GM12878 (cell line): ENCODE data around the gene RSAD2. TPM values are rescaled to one million over a fixed set of nuclear protein-coding genes. Genes with fewer than 3 reads are reported as not detected.
A peak's percentile ranks its signal among the peaks of the same experiment; 100 is the strongest.

Experiments
- ATAC-seq: fragments of 200-7000 bp; cut with Tn5 transposase; 3 replicates; pipeline ENCODE4 v1.9.1; 2020; ENCODE audit warnings: mild to moderate bottlenecking, moderate library complexity
- BruUV-seq: library from RNA; stranded (reverse); fragments of 400-500 nt; replicated peaks from 2 replicates; lab custom pipeline; 2021; lab: Mats Ljungman, UMichigan
- CTCF ChIA-PET: fragments of 300-600 bp; sonication (Branson Sonifier 250); formaldehyde crosslinking; extraction: SDS; loops from one replicate; lab custom pipeline; 2021; ENCODE audit warnings: inconsistent platforms; lab: Yijun Ruan, JAX
- POLR2A ChIA-PET: fragments of 350-600 bp; formaldehyde crosslinking; extraction: SDS; loops from one replicate; lab custom pipeline; 2021; ENCODE audit warnings: inconsistent platforms; lab: Charles Lee
- RAD21 ChIA-PET: fragments of 300-600 bp; sonication (Branson Sonifier 250); formaldehyde crosslinking; loops from one replicate; lab custom pipeline; 2023; ENCODE audit warnings: antibody characterized with exemption; ENCODE audit not compliant: unreplicated experiment; lab: Charles Lee
- SMC1A ChIA-PET: fragments of 300-600 bp; sonication (Branson Sonifier 250); formaldehyde crosslinking; loops from one replicate; lab custom pipeline; 2023; ENCODE audit not compliant: unreplicated experiment, uncharacterized antibody; lab: Charles Lee
- DNase-seq: peaks from one replicate; pipeline ENCODE4 v3.0.0-alpha.2; 2011; ENCODE audit warnings: low read depth, low spot score
- FAIRE-seq: peaks from 3 replicates; lab custom pipeline; 2011; peaks lifted over from hg19 to GRCh38; lab: Jason Lieb, UNC
- H2AFZ ChIP-seq: 2 replicates; pipeline ENCODE4 v1.6.0; 2011; ENCODE audit warnings: low read depth, low read length, control low read depth; ENCODE audit not compliant: control insufficient read depth
- H3K27ac ChIP-seq: 2 replicates; pipeline ENCODE4 v1.5.1; 2011; ENCODE audit warnings: control low read depth; ENCODE audit not compliant: control insufficient read depth, insufficient read depth
- H3K27me3 ChIP-seq, 2 experiments: replicated peaks in 1 of 2; 2 replicates each; pipeline versions ENCODE4 v1.6.0 to v1.6.1; 2011; ENCODE audit warnings: low read length in 1 of 2; ENCODE audit not compliant: control insufficient read depth in 2 of 2, insufficient read depth in 2 of 2
- H3K36me3 ChIP-seq, 2 experiments: 2 replicates each; pipeline ENCODE4 v1.5.1; 2011; ENCODE audit warnings: low read length in 1 of 2; ENCODE audit not compliant: control insufficient read depth in 2 of 2, insufficient read depth in 2 of 2
- H3K4me1 ChIP-seq: 2 replicates; pipeline ENCODE4 v1.6.1; 2011; ENCODE audit warnings: mild to moderate bottlenecking, low read length, moderate library complexity, mixed read lengths; ENCODE audit not compliant: control insufficient read depth, insufficient read depth
- H3K4me2 ChIP-seq: 2 replicates; pipeline ENCODE4 v1.6.0; 2011; ENCODE audit warnings: control low read depth; ENCODE audit not compliant: control insufficient read depth, insufficient read depth
- H3K4me3 ChIP-seq: fragments of 200-600 bp; sonication (generic); 2 replicates; pipeline ENCODE4 v1.5.1; 2016
- H3K79me2 ChIP-seq: 2 replicates; pipeline ENCODE4 v1.6.0; 2011; ENCODE audit warnings: low read length; ENCODE audit not compliant: control insufficient read depth, insufficient read depth
- H3K9ac ChIP-seq: 2 replicates; pipeline ENCODE4 v1.8.0; 2011; ENCODE audit warnings: low read length, control low read depth, mixed read lengths; ENCODE audit not compliant: control insufficient read depth, insufficient read depth
- H3K9me3 ChIP-seq: replicated peaks from 3 replicates; pipeline ENCODE4 v1.5.1; 2011; ENCODE audit warnings: mild to moderate bottlenecking, low read length; ENCODE audit not compliant: control insufficient read depth, insufficient read depth
- H4K20me1 ChIP-seq: 2 replicates; pipeline ENCODE4 v1.6.0; 2011; ENCODE audit not compliant: control insufficient read depth, insufficient read depth
- PML ChIP-seq: IDR thresholded peaks from 2 replicates; pipeline ENCODE4 v1.6.1; 2012; ENCODE audit warnings: low read length, inconsistent platforms
- SUZ12 ChIP-seq: fragments of 200-600 bp; sonication (generic); IDR thresholded peaks from one replicate; pipeline ENCODE4 v1.6.1; 2018; ENCODE audit warnings: antibody characterized with exemption, mild to moderate bottlenecking; ENCODE audit not compliant: unreplicated experiment
- WGBS: methylation state at CpG from one replicate; pipeline ENCODE4 v1.1.6; 2016; ENCODE audit warnings: low lambda C conversion rate; ENCODE audit not compliant: insufficient replicate concordance, insufficient coverage; ENCODE audit errors: missing lambda C conversion rate; 5-methylcytosine and 5-hydroxymethylcytosine counted together
- in situ Hi-C: fragments of 300-500 bp; cut with MboI; formaldehyde crosslinking; loops from 9 replicates; pipeline ENCODE4 v1.14.3; 2018; ENCODE audit warnings: mixed read lengths
- intact Hi-C: fragments of 100-400 bp; cut with micrococcal nuclease; formaldehyde crosslinking; loops from one replicate; pipeline ENCODE4 v1.14.2; 2022; ENCODE audit not compliant: unreplicated experiment
- polyA plus RNA-seq, 11 experiments: library from polyadenylated mRNA; depleted of rRNA in 4 of 11; unstranded in 6 of 11; stranded (reverse) in 5 of 11; fragments of >200 nt; fragmentation: Nextera tagmentation in 4 of 11; fragmentation: Illumina TruSeq in 1 of 11; extraction: Ambion mirVana in 4 of 11; extraction: Trizol in 1 of 11; gene quantifications; 1 replicate in 1 of 11; 2 replicates in 10 of 11; pipeline versions ENCODE4 v1.2.1 to v1.2.3, GENCODE V29; 2011 to 2016; ENCODE audit warnings: inconsistent platforms in 2 of 11, missing spikeins in 2 of 11, low read depth in 1 of 11
- total RNA-seq, 4 experiments: library from RNA; depleted of rRNA in 3 of 4; stranded (reverse); fragments of >200 nt in 3 of 4; fragmentation: Illumina TruSeq in 1 of 4; extraction: Trizol in 1 of 4; gene quantifications; 2 replicates each; pipeline versions ENCODE4 v1.2.1 to v1.2.3, GENCODE V29; 2013 to 2021
- TF ChIP-seq, protein P1 (sequence below): fragments of 150-350 bp; IDR thresholded peaks from 2 replicates; pipeline ENCODE4 v1.6.1; 2016; ENCODE audit warnings: low read depth, low read length
- TF ChIP-seq, protein P2 (sequence below): fragments of 450-650 bp; IDR thresholded peaks from 2 replicates; pipeline ENCODE4 v1.6.1; 2018; ENCODE audit warnings: mild to moderate bottlenecking, low read depth, moderate library complexity; ENCODE audit not compliant: partially characterized antibody
- TF ChIP-seq, protein P3 (sequence below), 3 experiments: IDR thresholded peaks in 2 of 3; conservative IDR thresholded peaks in 1 of 3; 2 replicates each; pipeline ENCODE4 v1.5.1; 2011; ENCODE audit warnings: low read depth in 3 of 3, low read length in 3 of 3, mild to moderate bottlenecking in 3 of 3, control low read depth in 2 of 3, moderate library complexity in 2 of 3, inconsistent platforms in 1 of 3, mixed read lengths in 1 of 3; ENCODE audit not compliant: control insufficient read depth in 2 of 3, insufficient read depth in 1 of 3; ENCODE audit errors: extremely low read depth in 1 of 3

The RSAD2 gene
- total and polyA plus RNA-seq, 10 of the 15 experiments (the other 5 are each of a cell fraction or from before 2014, with no cell fraction given): 0.24 to 0.90 (median 0.69) TPM

DNA sequence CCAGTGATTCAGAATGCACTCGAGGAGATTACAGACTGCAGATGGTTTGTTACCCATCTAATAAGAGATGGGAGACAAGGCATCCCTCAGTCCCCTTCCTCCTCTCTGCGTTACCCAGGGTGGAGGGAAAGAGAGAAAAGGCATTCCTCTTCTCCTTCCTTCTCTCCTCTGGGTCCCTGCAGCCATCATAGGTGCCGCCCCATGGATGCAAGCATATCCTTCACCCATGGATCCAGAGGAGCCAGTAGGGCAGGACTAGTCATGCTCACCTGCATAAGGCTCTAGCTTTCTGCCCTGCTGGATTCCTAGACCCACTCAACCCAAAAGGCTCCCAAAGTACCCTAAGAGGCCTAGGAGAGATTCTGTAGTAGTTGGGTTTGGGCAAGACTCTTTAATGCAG is 32.3 kb upstream of the RSAD2 start (continued):
- TF ChIP-seq, protein P1, sequence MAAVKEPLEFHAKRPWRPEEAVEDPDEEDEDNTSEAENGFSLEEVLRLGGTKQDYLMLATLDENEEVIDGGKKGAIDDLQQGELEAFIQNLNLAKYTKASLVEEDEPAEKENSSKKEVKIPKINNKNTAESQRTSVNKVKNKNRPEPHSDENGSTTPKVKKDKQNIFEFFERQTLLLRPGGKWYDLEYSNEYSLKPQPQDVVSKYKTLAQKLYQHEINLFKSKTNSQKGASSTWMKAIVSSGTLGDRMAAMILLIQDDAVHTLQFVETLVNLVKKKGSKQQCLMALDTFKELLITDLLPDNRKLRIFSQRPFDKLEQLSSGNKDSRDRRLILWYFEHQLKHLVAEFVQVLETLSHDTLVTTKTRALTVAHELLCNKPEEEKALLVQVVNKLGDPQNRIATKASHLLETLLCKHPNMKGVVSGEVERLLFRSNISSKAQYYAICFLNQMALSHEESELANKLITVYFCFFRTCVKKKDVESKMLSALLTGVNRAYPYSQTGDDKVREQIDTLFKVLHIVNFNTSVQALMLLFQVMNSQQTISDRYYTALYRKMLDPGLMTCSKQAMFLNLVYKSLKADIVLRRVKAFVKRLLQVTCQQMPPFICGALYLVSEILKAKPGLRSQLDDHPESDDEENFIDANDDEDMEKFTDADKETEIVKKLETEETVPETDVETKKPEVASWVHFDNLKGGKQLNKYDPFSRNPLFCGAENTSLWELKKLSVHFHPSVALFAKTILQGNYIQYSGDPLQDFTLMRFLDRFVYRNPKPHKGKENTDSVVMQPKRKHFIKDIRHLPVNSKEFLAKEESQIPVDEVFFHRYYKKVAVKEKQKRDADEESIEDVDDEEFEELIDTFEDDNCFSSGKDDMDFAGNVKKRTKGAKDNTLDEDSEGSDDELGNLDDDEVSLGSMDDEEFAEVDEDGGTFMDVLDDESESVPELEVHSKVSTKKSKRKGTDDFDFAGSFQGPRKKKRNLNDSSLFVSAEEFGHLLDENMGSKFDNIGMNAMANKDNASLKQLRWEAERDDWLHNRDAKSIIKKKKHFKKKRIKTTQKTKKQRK: peak; percentile 79
- TF ChIP-seq SUZ12: no peak
- TF ChIP-seq, protein P2, sequence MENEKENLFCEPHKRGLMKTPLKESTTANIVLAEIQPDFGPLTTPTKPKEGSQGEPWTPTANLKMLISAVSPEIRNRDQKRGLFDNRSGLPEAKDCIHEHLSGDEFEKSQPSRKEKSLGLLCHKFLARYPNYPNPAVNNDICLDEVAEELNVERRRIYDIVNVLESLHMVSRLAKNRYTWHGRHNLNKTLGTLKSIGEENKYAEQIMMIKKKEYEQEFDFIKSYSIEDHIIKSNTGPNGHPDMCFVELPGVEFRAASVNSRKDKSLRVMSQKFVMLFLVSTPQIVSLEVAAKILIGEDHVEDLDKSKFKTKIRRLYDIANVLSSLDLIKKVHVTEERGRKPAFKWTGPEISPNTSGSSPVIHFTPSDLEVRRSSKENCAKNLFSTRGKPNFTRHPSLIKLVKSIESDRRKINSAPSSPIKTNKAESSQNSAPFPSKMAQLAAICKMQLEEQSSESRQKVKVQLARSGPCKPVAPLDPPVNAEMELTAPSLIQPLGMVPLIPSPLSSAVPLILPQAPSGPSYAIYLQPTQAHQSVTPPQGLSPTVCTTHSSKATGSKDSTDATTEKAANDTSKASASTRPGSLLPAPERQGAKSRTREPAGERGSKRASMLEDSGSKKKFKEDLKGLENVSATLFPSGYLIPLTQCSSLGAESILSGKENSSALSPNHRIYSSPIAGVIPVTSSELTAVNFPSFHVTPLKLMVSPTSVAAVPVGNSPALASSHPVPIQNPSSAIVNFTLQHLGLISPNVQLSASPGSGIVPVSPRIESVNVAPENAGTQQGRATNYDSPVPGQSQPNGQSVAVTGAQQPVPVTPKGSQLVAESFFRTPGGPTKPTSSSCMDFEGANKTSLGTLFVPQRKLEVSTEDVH: no peak

DNA sequence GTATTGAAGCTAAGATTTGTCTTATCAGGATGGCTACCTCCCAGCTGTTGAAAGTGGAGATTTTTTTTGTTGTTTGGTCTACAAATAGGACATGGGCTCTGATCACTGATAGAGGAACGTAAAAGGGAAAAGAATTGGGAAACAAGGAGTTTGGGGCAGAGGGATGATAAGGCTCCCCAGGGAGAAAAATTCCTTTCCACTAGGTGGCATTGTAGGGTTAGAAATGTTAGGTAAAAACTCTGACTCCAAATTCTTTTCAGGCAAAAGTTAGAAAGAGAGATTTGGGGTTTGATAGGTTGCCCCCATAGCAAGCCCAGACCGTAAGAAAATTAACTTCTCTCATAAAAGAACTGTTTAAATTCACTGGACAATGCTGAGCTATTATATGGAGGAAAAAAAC is 31.7 kb upstream of the RSAD2 start:
- no peak for FAIRE-seq
- BruUV-seq: no TSS peak
- Histone ChIP-seq H3K36me3 (no peaks in the 10 kb centered on the region; a peak in 1 of 4 replicates), H3K4me1 (no peaks in the 10 kb centered on the region), H3K9ac (no peak overlapping the region), H3K79me2 (no peaks in the 10 kb centered on the region), H3K27ac (no peak overlapping the region), H4K20me1 (no peaks in the 10 kb centered on the region), H3K4me3 (no peak overlapping the region), H3K9me3 (peaks cover 28% of the 10 kb centered on the region; the same call in 2 of the 3 replicates), H3K4me2 (no peak overlapping the region), H2AFZ (no peak overlapping the region), H3K27me3 (no peaks in the 10 kb centered on the region)
- in situ Hi-C loops: no loop called here
- no peak for TF ChIP-seq PML
- TF ChIP-seq, protein P3, sequence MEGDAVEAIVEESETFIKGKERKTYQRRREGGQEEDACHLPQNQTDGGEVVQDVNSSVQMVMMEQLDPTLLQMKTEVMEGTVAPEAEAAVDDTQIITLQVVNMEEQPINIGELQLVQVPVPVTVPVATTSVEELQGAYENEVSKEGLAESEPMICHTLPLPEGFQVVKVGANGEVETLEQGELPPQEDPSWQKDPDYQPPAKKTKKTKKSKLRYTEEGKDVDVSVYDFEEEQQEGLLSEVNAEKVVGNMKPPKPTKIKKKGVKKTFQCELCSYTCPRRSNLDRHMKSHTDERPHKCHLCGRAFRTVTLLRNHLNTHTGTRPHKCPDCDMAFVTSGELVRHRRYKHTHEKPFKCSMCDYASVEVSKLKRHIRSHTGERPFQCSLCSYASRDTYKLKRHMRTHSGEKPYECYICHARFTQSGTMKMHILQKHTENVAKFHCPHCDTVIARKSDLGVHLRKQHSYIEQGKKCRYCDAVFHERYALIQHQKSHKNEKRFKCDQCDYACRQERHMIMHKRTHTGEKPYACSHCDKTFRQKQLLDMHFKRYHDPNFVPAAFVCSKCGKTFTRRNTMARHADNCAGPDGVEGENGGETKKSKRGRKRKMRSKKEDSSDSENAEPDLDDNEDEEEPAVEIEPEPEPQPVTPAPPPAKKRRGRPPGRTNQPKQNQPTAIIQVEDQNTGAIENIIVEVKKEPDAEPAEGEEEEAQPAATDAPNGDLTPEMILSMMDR (IDR thresholded peaks at IDR 0.05 in 2 of 3, conservative IDR thresholded peaks at IDR 0.05 in 1 of 3; ENCODE audit: control insufficient read depth in 2 of 3, extremely low read depth in 1 of 3, insufficient read depth in 1 of 3, low read depth in 3 of 3, low read length in 3 of 3): 0 out of 6 replicates have a peak, but pooled peaks of 1 of the 3 experiments have one; percentile 9
- intact Hi-C loops: no loop called here
- ChIA-PET SMC1A (no interaction called here), POLR2A (no interaction called here), CTCF (no interaction called here), RAD21 (no interaction called here)
- DNase-seq: no peak
- no peak for ATAC-seq
- 41% methylated on average over 2 of the region's 2 CpGs for WGBS
